ENCODE measurements around the gene RNF208. TPM values are rescaled to one million over a fixed set of nuclear protein-coding genes. Genes with fewer than 3 reads are reported as not detected.

Gene RNF208
- total RNA-seq, 4 donors from 2014 or later = 2.3 to 26.5 (median 7.5) TPM; not detected in 1

DNA sequence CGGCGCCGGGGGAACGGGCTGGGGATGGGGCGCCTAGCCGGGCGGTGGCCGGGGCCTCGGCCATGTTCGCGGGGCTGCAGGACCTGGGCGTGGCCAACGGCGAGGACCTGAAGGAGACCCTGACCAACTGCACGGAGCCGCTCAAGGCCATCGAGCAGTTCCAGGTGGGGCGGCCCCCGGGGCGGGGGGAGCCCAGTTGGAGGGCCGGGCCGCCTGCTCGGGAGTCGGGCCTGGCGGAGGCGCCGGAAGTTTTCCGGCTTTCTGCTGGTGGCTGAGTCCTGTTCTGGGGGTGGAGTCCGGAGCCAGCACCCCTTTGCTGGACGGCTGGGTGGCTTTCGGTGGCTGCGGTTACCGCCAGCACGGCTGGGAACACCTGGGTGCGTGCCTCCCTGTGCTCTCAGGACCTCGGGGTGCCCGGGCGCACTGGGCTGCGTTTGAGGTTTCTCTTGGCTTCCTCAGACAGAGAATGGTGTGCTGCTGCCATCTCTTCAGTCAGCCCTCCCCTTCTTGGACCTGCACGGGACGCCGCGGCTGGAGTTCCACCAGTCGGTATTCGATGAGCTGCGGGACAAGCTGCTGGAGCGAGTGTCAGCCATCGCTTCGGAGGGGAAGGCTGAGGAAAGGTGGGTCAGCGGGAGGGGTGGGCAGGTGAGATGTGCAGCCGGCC is 33.5 kb upstream of the RNF208 start:
- Histone ChIP-seq H3K9me3 (no peaks in the 10 kb centered on the region), H3K27me3 (no peaks in the 10 kb centered on the region), H3K36me3 (peaks cover 0 to 7% (median 3%) of the 10 kb centered on the region in 4 donors), H3K4me1 (peaks cover 21 to 31% (median 24%) of the 10 kb centered on the region in 4 donors), H3K27ac (peak overlapping the region; percentile 88 to 91 (median 89)), H3K4me3 (peak overlapping the region; percentile 90 to 98 (median 96))
- in situ Hi-C loops (cut with MboI; ENCODE audit: low pct_ligation_motif_present in 1 of 4, low pct_unique_long_range_greater_than_20kb in 1 of 4, low sequenced_read_pairs in 3 of 4) (no loop called here), intact Hi-C loops (cut with DNase I; ENCODE audit: low total_unique reads) (no loop called here)
- DNase-seq = peak; percentile 60
- WGBS, 2 donors (ENCODE audit: low coverage in 1 of 2) = 1% methylated on average over 45 of the region's 51 CpGs; no CpG with 5 or more reads in 1 of the 2 donors
- TF ChIP-seq EP300 (IDR thresholded peaks at IDR 0.05; ENCODE audit: low read depth) (no peak), POLR2A (IDR thresholded peaks at IDR 0.05) (peak; percentile 6)

DNA sequence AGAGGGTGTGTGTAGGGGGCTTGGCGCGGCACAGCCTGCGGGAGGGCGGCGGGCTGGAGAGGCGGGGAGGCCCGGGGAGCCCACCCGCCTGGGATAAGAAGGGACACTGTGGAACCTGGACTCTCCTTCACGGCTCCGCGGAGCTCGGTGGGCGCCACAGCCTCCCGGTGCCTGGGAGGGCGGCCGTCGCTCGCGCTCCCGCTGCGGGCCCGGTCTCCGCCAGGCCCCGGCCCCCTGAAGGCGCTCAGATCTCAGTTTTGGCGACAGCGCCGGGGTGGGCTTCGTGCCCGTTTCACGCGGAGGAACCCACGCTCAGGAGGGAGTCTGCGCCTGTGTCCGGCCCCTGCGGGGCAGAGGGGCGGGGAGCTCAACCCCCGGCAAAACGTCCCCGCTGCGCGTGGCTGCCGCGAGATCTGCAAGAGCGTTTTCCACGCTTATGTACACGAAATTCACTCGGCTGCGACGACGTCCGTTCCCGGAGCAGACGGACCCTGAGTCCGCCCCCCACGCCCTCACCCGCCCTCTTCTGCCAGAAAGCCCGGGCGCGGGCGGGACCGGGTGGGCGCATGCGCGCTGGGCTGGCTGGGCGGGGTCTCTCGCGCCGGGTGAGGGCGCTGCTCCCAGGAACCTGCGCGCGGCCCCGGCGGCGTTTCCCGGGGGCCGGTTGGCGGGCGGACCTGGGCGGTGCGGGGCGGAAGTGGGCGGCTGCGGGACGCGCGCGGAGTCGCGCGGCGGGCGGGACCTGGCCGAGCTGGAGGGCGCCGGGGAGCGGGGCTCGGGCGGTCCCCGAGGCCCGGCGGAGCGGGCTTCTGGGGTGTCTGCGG is 32.8 kb upstream of the RNF208 start, which contains the start of gene NELFB:
TSS of gene NELFB (plus strand) at position 704 of the 824 bp plus-strand sequence.
- 2% methylated on average over 70 of the region's 105 CpGs; no CpG with 5 or more reads in 1 of the 2 donors for WGBS, 2 donors (ENCODE audit: low coverage in 1 of 2)
- Histone ChIP-seq H3K9me3 (no peaks in the 10 kb centered on the region), H3K4me3 (peak within 1 kb of the TSS; percentile 90 to 98 (median 96)), H3K27ac (peak within 1 kb of the TSS; percentile 88 to 91 (median 89)), H3K4me1 (peaks cover 21 to 31% (median 24%) of the 10 kb centered on the region in 4 donors), H3K36me3 (peaks cover 0 to 7% (median 3%) of the 10 kb centered on the region in 4 donors), H3K27me3 (no peaks in the 10 kb centered on the region)
- in situ Hi-C loops (cut with MboI; ENCODE audit: low pct_ligation_motif_present in 1 of 4, low pct_unique_long_range_greater_than_20kb in 1 of 4, low sequenced_read_pairs in 3 of 4) = no loop called here
- peak; percentile 97 for DNase-seq
- TF ChIP-seq EP300 (IDR thresholded peaks at IDR 0.05; ENCODE audit: low read depth) = no peak
- TF ChIP-seq, protein P1, sequence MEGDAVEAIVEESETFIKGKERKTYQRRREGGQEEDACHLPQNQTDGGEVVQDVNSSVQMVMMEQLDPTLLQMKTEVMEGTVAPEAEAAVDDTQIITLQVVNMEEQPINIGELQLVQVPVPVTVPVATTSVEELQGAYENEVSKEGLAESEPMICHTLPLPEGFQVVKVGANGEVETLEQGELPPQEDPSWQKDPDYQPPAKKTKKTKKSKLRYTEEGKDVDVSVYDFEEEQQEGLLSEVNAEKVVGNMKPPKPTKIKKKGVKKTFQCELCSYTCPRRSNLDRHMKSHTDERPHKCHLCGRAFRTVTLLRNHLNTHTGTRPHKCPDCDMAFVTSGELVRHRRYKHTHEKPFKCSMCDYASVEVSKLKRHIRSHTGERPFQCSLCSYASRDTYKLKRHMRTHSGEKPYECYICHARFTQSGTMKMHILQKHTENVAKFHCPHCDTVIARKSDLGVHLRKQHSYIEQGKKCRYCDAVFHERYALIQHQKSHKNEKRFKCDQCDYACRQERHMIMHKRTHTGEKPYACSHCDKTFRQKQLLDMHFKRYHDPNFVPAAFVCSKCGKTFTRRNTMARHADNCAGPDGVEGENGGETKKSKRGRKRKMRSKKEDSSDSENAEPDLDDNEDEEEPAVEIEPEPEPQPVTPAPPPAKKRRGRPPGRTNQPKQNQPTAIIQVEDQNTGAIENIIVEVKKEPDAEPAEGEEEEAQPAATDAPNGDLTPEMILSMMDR (IDR thresholded peaks at IDR 0.05) = no peak
- TF ChIP-seq POLR2AphosphoS5 (IDR thresholded peaks at IDR 0.05) = peak; percentile 86 to 93 (median 93)
- peak; percentile 80 for TF ChIP-seq POLR2A (IDR thresholded peaks at IDR 0.05)
- intact Hi-C loops (cut with DNase I; ENCODE audit: low total_unique reads) = no loop called here

DNA sequence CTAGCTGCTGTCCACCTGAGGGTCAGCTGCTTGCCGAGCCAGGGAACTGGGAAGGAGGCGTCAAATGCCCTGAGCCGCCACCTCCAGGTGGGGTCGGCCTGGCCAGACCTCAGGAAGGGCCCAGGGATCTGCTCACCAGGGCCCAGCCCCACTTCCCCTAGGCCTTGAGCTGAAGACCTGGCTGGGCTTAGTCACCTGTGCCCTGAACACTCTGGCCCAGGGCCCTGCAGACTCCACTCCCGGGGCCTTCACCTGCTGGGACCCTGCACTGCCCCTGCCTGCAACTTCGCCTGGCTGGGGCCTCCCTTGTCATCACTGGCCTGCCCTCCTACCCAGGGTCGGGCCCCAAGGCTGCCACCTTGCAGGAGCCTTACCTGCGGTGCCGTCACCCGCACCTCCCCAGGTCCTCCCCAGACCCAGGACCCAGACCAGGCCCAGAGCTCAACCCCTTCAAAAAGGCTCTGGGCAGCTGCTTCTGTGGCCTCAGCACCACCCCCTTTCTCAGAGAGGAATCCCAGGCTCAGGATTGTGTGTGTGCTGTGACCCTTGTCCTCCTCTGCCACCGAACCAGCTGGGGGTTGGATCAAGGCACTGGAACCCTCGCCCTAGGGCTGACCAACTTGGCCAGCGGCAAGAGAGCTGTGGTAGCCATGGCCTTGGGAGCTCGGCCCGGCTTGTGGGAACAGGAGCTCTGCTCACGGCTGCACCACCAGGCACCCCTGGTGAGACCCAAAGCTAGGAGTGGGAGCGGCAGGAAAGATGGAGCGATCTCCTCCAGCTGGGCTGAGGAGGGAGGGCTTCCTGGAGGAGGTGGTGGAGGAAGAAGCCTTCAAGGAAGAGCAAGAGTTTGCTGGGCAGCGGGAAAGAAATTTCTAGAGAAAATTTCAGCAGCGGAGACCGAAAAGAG is 31.9 kb upstream of the RNF208 start:
- in situ Hi-C loops (cut with MboI; ENCODE audit: low pct_ligation_motif_present in 1 of 4, low pct_unique_long_range_greater_than_20kb in 1 of 4, low sequenced_read_pairs in 3 of 4) = no loop called here
- no peak for DNase-seq

DNA sequence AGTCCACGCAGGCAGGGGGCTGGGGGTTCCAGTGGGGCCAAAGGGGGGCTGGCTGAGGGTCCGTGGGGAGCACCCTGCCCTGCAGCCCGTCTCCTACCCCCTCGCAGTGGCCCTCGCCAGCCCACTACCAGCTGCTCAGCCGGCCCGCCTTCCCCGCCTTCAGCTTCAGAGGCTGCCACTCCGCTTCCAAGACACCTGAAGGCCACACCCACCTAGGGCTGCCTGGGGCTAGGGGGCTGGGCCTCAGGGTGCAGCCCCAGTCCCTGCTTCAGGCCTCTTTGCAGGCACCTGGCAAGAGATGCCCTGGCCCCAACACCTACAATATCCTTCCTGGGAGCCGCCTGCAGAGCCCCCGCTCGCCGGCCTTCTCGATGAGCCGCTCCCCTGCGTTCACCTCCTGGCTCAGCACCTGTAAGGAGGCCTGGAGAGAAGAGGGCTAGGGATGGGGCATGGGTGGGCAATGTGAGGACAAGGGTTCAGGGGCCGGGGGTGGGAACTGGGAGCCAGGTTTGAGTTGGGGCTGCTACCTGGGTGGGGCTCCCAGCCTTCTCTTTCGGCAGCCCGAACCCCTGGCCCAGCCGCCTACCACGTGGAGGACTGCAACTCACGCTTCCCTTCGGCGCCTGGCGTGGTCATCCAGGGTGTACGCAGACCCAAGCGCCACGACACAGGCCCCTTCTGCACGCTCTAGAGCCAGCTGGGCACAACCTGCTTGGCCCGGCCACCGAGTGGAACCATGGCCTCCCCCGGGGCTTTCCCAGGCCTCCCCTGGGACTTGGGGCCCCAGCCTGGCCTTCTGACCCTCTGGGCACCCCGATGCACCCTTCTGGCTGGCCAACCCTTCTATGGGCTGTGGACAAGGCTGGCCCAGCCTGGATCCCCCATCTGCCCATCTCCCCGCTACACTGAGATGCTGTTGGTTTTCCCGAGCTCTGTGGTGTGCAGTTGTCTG is 30.8 kb upstream of the RNF208 start:
- Histone ChIP-seq H3K27me3 (no peaks in the 10 kb centered on the region), H3K27ac (no peak overlapping the region), H3K9me3 (no peaks in the 10 kb centered on the region), H3K4me3 (no peak overlapping the region), H3K4me1 (peaks cover 21 to 31% (median 24%) of the 10 kb centered on the region in 4 donors), H3K36me3 (peaks cover 0 to 6% (median 0%) of the 10 kb centered on the region in 4 donors)
- in situ Hi-C loops (cut with MboI; ENCODE audit: low pct_ligation_motif_present in 1 of 4, low pct_unique_long_range_greater_than_20kb in 1 of 4, low sequenced_read_pairs in 3 of 4) (no loop called here), intact Hi-C loops (cut with DNase I; ENCODE audit: low total_unique reads) (no loop called here)
- WGBS, 2 donors (ENCODE audit: low coverage in 1 of 2) = 72% methylated on average over 33 of the region's 35 CpGs; no CpG with 5 or more reads in 1 of the 2 donors
- DNase-seq = no peak
- TF ChIP-seq EP300 (IDR thresholded peaks at IDR 0.05; ENCODE audit: low read depth) (no peak), POLR2A (IDR thresholded peaks at IDR 0.05) (no peak), POLR2AphosphoS5 (IDR thresholded peaks at IDR 0.05) (no peak)
- TF ChIP-seq, protein P1 (IDR thresholded peaks at IDR 0.05) = no peak

More for the DNA sequence above, 31.9 kb upstream of the RNF208 start:
- Histone ChIP-seq H3K27me3 (no peaks in the 10 kb centered on the region), H3K4me1 (peaks cover 21 to 31% (median 24%) of the 10 kb centered on the region in 4 donors), H3K4me3 (peak overlapping the region; percentile 67 to 98 (median 92)), H3K36me3 (peaks cover 0 to 6% (median 2%) of the 10 kb centered on the region in 4 donors), H3K9me3 (no peaks in the 10 kb centered on the region), H3K27ac (peak overlapping the region; percentile 88 to 91 (median 89))
- peak in 1 of 3 donors; percentile 24 for TF ChIP-seq POLR2AphosphoS5 (IDR thresholded peaks at IDR 0.05)
- no peak for TF ChIP-seq POLR2A (IDR thresholded peaks at IDR 0.05)
- intact Hi-C loops (cut with DNase I; ENCODE audit: low total_unique reads) = no loop called here
- WGBS, 2 donors (ENCODE audit: low coverage in 1 of 2) = 45% methylated on average over 20 of the region's 21 CpGs; no CpG with 5 or more reads in 1 of the 2 donors
